NCI-H2227 treated with DMSO at 0.1 percent for 48 hours (cell line): ENCODE measurements around the gene C1orf159.
"Not testable (repeated sequence)": the region's sequence is repeated elsewhere in the genome, so short reads cannot be mapped to it uniquely, and the experiment has no call there.

ENCODE experiments used
- DNase-seq: peaks from one replicate; lab custom pipeline; 2025; lab: John Stamatoyannopoulos, UW

C1orf159 gene

DNA sequence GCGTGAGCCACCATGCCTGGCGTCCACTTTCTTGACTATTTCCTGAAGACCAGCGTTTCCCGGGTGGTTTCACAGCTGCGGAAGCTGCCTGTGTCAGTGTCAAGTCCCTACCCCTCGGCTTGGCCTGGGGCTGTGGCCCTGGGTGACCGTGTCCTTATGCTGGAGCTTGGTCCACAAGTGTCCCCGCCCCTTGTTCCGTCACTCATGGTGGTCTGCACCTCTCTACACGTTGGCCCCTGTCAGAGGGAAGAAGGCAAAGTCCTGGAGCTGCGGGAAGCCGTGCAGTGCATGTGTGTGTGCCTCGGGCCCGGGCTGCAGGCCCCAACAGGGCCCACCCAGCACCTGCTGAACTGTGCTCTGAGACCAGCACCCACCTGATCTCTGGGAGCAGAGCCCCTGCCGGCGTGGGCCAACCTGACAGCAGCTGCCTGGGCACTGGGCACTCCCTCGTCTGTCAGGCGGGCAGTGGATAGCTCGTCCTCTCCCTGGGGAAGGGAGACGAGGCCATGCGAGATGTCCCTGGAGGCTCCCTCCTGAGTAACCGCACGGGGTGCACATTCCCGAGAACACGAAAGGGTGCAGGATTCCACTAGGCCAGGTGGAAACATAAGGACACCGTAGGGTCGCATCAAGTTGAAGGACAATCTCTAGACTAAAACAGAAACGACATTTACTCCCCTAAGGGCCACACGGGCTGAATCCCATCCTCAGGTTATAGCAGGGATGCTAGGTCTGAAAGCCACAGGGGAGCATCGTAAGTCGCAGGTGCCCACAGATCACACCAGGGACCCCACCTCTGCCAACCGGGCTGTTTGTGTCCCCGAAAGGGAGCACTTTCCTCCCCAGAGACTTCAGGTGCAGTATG, 2.4 kb upstream of the C1orf159 start:
- no peak for DNase-seq

DNA sequence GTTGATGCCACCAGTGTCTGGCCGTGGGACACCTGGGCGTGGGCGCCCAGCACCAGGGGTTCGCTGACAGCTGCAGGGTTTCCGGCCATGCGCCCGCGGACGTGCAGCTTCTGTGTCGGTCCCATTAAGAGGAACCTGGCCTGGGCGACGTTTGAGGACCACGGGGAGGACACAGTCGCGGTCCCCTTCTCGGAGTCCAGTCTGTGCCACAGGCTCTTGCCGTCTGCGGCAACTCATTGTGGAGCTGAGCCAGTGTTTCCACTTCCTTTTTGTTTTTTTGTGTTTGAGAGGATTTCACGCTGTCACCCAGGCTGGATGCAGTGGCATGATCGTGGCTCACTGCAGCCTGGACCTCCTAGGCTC, 1.6 kb upstream of the C1orf159 start:
- DNase-seq = no peak

DNA sequence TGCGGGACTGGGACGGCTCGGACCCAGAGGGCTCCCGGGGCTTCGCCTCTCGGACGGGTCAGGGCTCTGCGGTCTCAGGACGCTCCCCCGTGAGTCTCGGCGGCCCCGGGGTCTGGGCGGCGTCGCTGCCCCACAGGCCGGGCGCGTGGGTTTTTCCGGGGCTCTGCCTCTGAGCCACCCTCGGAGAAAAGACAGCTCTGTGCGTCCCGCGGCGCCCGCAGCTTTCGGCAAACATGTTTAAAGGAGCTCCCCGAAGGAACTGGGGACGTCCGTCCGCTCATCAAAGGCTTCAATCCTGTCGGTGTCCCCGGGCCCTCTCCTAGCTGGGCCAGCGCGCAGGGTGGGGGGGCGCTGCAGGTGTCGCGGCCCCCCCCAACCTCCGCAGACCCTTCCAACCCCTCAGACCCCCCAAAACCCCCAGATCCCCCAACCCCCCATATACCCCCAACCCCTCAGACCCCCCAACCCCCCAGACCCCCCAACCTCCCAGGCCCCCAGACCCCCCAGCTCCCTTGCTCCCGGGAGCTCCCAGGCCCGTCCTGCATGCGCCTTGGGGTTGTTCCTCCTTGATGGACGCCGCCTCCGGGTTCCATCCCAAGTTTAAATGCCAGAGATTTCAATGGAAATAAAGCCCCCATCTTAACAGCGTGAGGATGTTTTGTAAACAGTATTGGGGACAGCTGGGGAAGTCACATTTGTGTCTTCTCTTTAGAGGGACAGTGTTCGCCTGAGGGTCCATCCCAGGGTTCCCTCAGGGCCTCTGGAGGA, 996 bp upstream of the C1orf159 start:
- no peak for DNase-seq

DNA sequence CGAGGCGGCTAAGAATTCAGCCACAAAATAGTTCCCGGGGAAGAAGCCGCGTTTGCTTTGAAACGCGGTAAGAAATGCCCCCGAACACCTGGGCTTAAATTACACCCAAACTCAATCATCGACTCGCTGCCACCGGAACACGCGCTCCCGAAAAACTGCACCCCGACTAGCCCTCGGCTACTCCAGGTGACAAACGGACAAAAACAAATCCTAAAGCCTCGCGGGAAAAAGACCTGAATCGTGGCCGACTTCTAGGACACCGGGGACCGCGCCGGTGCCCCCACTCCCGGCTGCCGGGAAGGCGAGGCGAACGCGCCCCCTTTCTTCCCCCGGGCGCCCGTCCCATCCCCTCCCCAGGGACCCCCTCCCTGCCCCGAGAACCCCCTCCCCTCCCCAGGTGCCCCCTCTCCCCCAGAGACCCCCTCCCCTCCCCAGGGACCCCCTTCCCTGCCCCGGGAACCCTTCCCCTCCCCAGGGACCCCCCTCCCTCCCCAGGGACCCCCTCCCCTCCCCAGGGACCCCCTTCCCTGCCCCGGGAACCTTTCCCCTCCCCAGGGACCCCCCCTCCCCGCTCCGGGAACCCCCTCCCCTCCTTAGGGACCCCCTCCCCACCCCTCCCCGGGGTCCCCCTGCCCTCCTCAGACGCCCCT, 628 bp downstream of the C1orf159 start:
- no peak for DNase-seq

DNA sequence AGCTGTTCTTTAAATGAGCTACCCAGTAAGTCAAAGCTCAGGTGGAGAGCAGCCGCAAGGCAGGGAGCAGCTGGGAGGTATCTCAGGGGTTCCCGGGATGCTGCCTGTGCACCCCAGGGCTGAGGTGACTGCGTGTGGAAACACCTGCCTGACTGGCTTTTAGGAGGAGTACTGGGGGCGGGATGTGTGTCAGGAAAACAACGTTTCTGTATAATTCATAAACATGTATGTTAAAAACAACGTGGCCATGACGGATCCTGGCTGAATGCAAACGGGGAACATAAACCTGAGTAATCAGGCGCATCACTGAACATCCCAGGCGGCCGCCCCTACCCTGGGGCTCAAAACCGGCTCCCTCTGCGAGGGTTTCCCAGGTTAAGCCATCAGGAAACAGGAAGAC, 1.5 kb downstream of the C1orf159 start:
- no peak for DNase-seq

DNA sequence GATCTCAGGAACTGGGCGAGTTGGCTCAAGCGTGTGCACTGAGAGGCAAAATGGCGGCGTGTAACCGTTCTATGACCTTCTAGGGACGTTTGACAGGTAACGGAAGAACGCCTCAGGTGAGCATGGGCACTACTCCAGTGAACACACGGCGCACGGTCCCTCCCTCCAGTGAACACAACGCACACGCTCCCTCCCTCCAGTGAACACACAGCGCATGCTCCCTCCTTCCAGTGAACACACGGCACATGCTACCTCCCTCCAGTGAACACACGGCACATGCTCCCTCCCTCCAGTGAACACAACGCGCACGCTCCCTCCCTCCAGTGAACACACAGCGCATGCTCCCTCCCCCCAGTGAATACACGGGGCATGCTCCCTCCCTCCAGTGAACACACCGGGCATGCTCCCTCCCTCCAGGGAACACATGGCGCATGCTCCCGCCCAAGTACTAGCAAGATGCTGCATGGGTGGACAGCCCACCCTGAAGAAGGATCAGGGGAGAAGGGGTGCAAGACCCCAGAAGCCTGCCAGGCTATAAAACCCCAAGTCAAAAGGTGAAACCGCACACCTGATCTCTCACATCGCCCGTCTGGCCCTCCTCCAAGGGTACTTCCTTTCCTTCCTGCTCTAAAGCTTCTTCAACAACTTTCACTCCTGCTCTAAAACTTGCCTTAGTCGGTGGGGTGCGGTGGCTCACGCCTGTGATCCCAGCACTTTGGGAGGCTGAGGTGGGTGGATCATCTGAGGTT, 3.5 kb downstream of the C1orf159 start:
- no peak for DNase-seq

DNA sequence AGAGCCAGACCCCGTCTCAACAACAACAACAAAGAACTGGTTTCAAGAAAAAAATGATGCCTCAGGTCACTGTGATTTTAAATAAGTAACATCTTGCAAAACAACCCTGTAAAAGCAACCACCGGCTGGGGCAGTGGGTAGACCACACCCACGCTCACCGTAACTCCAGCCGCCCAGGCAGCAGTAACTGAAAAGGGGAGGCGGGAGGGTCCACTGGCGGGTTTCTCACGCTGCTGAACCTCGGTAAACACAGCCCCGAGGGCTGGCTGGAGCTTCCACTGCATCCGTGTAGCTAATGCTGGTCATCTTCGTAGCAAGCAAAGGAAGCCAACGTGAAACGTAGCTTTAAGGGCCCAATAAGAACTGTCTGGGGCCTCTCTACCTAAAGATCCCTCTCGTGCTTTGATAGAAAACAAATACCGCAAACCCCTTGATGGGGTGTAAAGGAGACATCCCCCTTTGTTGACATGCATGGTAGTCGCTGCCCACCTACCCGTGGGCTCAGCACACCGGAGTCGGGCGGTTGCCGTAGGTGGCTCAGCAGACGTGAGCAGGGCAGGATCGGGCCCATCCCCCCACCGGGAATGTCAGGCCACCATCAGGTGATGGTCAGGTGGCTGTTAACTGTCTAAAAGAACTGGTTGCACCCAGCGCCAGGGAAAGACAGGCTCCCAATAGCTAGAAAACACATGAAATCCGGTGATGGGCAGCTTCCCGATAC, 4.2 kb downstream of the C1orf159 start:
- DNase-seq = no peak

DNA sequence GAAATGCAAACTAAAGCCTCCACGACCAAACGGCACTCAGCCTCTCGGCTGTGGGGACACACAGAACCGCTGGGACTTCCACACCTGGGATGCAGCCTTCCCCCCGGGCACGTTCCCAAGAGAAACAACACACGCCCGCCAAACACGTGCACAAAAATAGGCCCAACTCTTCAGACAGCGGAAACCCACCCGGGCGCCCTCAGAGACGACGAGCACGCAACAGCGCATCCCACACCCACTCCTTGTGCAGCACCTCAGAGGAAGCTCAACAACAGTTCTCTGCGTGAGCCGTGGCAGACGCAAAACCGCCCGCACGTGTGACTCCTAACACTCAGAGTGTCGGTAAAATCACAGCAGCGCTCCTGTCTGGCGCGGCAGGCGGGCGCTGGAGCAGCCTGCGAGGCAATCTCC, 5.3 kb downstream of the C1orf159 start:
- no peak for DNase-seq

DNA sequence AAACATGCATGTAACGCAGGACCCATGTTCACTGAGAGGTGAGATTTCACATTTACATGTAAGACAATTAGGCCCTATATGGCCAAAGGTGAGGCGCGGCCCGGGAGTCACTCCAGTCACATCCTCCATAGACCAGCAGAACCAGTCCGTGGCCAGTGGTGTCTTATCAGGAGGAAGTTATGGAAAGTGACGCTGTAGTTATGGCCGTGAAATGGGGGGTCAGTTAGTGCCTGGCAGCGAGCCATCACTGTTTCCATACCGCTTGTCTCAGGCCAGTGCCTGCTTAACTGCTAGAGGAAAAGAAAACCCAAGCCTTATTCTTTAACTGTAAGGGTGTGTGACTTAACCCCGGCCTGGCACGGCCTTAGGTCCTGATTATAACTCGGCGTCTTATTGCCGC, 6.1 kb downstream of the C1orf159 start:
- no peak for DNase-seq

DNA sequence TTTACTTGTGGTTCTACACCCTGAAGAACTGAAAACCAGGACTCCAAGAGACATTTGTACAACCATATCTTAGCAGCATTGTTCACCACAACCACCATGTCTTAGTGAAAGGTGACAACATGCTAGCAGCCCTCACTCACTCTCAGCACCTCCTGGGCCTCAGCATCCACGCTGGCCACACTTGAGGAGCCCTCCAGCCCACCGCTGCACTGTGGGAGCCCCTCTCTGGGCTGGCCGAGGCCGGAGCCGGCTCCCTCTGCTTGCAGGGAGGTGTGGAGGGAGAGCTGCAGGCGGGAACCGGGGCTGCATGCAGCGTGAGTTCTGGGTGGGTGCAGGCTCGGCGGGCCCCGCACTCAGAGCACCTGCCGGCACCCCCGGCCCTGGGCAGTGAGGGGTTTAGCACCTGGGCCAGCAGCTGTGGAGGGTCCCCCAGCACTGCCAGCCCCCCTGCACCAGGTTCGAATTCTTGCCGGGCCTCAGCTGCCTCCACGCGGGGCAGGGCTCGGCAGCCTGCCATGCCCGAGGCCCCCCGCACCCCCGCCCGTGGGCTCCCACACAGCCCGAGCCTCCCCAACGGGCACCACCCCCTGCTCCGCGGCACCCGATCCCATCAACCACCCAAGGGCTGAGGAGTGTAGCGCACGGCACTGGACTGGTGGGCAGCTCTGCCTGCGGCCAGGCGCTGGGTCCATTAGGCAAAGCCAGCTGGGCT, 9.2 kb downstream of the C1orf159 start:
- no peak for DNase-seq

DNA sequence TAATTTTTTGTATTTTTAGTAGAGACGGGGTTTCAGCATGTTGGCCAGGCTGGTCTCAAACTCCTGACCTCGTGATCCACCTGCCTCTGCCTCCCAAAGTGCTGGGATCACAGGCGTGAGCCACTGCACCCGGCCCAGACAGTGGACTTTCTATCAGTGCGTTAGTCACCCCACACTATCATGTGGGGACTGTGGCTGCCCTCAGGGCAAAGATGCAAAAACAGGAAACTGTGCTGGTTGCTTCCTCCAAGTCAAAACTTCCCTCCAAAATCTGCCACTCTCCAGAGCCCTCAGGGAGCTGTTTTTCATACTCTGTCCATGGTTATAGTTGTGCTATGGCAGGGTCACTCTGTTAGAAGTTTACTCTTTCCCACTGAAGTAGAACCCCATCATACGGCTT, 11.7 kb downstream of the C1orf159 start:
- not testable (repeated sequence) for DNase-seq

DNA sequence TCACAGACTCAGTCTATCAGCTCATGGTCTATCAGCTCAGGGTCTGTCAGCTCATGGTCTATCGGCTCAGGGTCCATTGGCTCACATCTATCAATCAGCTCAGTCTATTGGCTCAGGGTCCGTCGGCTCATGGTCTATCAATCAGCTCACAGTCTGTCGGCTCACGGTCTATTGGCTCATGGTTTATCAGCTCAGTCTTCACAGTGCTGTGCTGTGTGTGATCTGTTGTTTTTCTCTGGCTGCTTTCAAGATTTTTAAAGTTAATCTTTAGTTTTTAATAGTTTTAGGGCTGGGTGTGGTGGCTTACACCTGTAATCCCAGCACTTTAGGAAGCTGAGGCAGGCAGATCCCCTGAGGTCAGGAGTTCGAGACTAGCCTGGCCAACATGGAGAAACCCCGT, 14.4 kb downstream of the C1orf159 start:
- no peak for DNase-seq

DNA sequence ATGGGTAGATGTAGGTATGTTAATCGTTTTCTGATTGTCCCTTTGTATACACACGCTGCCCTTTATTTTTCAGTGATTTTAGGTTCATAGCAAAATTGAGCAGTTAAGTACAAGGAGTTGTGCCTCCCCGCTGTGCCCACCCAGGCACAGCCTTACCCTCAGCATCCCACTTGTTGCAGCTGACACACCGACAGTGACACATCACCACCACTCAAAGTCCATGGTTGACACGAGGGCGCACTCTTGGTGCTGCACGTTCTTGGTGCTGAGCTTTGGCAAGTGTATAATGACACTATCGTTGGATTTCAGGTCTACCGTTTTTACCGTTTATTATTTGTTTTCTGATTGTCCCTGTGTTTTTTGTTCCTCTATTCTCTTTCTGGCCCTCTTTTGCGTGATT, 15.6 kb downstream of the C1orf159 start:
- DNase-seq = no peak

DNA sequence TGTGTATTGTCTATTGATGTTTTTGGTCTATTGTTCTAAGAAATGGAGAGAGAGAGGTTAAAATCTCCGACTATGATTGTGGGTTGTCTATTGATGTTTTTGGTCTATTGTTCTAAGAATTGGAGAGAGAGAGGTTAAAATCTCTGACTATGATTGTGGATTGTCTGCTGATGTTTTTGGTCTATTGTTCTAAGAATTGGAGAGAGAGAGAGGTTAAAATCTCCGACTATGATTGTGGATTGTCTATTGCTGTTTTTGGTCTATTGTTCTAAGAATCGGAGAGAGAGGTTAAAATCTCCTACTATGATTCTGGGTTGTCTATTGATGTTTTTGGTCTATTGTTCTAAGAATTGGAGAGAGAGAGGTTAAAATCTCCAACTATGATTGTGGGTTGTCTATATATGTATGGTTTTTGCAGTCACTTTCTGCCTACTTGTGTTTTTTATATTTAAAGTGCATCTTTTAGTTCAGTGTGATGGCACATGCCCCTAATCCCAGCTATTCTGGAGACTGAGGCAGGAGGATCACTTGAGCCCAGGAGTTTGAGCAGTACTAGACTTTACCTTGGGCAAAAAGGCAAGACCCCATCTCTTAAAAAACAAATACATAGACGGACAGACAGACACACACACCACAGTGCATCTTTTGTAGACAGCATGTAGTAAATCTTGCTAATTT, 16.2 kb downstream of the C1orf159 start:
- no peak for DNase-seq

DNA sequence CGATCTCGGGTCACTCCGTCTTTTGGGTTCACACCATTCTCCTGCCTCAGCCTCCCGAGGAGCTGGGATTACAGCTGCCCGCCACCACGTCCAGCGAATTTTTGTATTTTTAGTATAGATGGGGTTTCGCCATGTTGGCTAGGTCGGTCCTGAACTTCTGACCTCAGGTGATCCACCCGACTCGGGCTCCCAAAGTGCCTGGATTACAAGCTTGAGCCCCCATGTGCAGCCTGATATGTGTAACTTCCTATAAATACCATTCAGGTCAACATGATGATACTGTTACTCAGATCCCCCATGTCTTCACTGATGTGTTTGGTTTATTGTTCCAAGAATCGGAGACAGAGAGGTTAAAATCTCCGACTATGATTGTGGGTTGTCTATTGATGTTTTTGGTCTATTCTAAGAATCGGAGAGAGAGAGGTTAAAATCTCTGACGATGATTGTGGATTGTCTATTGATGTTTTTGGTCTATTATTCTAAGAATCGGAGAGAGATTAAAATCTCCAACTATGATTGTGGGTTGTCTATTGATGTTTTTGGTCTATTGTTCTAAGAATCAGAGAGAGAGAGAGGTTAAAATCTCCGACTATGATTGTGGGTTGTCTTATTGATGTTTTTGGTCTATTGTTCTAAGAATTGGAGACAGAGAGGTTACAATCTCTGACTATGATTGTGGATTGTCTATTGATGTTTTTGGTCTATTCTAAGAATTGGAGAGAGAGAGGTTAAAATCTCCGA, 17.0 kb downstream of the C1orf159 start:
- no peak for DNase-seq

DNA sequence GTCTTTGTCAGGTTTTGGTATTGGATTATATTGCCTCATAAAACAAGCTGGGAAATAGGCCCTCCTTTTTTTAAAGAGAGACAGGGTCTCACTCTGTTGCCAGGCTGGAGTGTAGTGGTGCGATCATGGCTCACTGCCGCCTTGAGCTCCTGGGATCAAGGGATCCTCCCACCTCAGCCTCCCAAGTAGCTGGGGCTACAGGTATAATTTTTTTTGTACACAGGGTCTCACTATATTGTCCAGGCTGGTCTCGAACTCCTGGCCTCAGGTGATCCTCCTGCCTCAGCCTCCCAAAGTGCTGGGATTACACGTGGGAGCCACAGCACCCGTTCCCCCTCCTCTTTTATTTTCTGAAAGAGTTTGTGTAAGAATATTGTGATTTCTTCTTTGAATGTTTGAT, 19.8 kb downstream of the C1orf159 start:
- DNase-seq = not testable (repeated sequence)

DNA sequence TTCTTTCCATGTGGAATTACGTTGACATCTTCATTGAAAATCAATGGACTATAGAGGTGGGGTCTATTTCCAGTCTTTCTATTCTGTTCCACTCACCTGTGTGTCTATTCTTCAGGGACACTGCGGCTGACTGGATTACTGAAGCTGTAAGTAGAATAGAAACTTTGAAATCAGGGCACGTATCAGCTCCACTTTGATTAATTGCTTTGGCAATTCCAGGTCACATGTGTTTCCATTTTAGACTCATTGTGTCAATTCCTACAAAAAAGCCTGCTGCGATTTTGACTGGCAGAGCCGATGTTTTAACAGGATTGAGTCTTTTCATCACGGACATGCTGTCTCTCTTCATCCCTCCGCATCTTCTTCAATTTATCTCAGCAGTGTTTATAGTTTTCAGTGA, 20.9 kb downstream of the C1orf159 start:
- no peak for DNase-seq

DNA sequence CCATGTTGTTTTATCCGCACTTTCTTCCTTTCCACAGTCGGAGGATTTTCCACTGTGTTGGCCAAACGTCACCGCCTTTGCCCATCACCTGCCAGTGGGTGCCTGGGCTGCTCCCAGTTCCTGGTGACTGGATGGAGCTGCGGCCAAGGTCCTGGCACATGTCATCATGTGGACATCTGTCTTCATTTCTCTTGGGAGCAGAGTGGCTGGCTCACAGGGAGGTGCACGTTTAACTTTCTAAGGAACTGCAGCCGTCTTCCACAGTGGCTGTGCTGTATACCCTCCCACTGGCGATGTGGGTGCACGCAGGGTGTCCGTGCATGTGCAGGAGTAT, 22.3 kb downstream of the C1orf159 start:
- no peak for DNase-seq

DNA sequence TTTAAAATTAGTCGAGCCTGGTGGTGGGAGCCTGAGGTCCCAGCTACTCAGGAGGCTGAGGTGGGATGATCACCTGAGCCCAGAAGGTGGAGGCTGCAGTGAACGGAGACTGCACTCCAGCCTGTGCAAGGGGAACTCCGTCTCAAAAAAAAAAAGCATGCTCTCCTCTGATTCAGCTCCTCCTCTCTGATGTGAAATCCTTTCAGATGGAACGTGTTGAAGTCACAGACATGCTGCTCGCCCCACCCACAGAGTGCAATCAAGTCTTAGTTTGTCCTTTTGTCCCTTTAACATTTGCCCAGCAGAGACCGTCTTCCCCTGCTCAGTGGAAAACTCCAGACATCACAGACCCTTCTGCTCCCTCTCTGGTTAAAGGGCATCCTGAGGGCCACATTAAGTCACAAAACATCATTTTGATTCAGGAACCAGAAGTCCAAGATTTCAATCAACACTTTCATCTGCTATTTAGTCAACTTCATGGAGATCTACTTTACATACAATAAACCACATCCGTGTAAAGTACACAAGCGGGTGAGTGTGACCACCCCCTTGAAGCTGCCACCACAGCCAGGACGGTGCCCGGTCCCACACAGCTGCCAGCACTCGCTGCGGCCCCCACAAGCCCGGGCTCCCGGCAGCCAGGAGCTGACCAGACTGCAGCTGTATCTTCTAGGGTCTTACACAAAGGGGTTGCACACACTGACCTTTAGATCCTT, 22.8 kb downstream of the C1orf159 start:
- DNase-seq = no peak
